Neutrophil (primary cell): ENCODE data around the gene ZFPM1.

Experiments
- H3K27ac ChIP-seq: fragments of 200-600 bp; sonication (generic); 2 replicates; pipeline ENCODE4 v1.5.1; 2016; ENCODE audit warnings: mild to moderate bottlenecking, moderate library complexity
- H3K27me3 ChIP-seq: fragments of 200-600 bp; sonication (generic); 2 replicates; pipeline ENCODE4 v1.6.0; 2016; ENCODE audit warnings: mild to moderate bottlenecking
- H3K36me3 ChIP-seq: fragments of 200-600 bp; sonication (generic); 2 replicates; pipeline ENCODE4 v1.5.1; 2017
- H3K4me1 ChIP-seq, 2 experiments: fragments of 200-600 bp in 1 of 2; sonication (generic) in 1 of 2; 1 replicate in 1 of 2; 2 replicates in 1 of 2; pipeline versions ENCODE4 v1.5.1 to v1.6.1; 2013 to 2016; ENCODE audit warnings: low read depth in 1 of 2, low read length in 1 of 2, mild to moderate bottlenecking in 1 of 2, moderate library complexity in 1 of 2; ENCODE audit not compliant: control insufficient read depth in 1 of 2, insufficient read depth in 1 of 2
- H3K4me3 ChIP-seq, 2 experiments: fragments of 200-600 bp in 1 of 2; sonication (generic) in 1 of 2; 1 replicate in 1 of 2; 2 replicates in 1 of 2; pipeline ENCODE4 v1.5.1; 2013 to 2016; ENCODE audit warnings: low read depth in 1 of 2, low read length in 1 of 2, mild to moderate bottlenecking in 1 of 2, moderate library complexity in 1 of 2
- H3K9me3 ChIP-seq: fragments of 200-600 bp; sonication (generic); 2 replicates; pipeline ENCODE4 v1.5.1; 2016
- CTCF ChIP-seq: fragments of 200-600 bp; sonication (generic); IDR thresholded peaks from 2 replicates; pipeline ENCODE4 v1.5.1; 2016; ENCODE audit warnings: antibody characterized with exemption

The ZFPM1 gene

GRCh38 chr16:88479793-88480760 is 27.0 kb downstream of the ZFPM1 start:
- H3K9me3 ChIP-seq, result no peaks in the 10 kb centered on the region
- TF ChIP-seq CTCF, result no peak
- H3K27me3 ChIP-seq, result peaks cover 48% of the 10 kb centered on the region
- H3K4me3 ChIP-seq, result no peak overlapping the region
- H3K36me3 ChIP-seq, result no peaks in the 10 kb centered on the region
- no peak overlapping the region for H3K27ac ChIP-seq
- no peaks in the 10 kb centered on the region for H3K4me1 ChIP-seq

- Histone ChIP-seq H3K4me1 (no peaks in the 10 kb centered on the region), H3K36me3 (no peaks in the 10 kb centered on the region), H3K9me3 (no peaks in the 10 kb centered on the region), H3K27me3 (peaks cover 48% of the 10 kb centered on the region), H3K27ac (no peak overlapping the region), H3K4me3 (no peak overlapping the region)
- TF ChIP-seq CTCF, result no peak
These were observed 27.7 kb downstream of the ZFPM1 start for GRCh38 chr16:88480829-88481228.

GRCh38 chr16:88481851-88482250 is 28.8 kb downstream of the ZFPM1 start:
- Histone ChIP-seq H3K27me3 (peaks cover 41% of the 10 kb centered on the region), H3K9me3 (no peaks in the 10 kb centered on the region), H3K4me3 (no peak overlapping the region), H3K27ac (no peak overlapping the region), H3K4me1 (no peaks in the 10 kb centered on the region), H3K36me3 (no peaks in the 10 kb centered on the region)
- no peak for TF ChIP-seq CTCF

- no peaks in the 10 kb centered on the region for H3K4me1 ChIP-seq
- H3K36me3 ChIP-seq, result no peaks in the 10 kb centered on the region
- H3K4me3 ChIP-seq, result no peak overlapping the region
- H3K27me3 ChIP-seq, result peaks cover 31% of the 10 kb centered on the region
- no peaks in the 10 kb centered on the region for H3K9me3 ChIP-seq
- TF ChIP-seq CTCF, result no peak
- H3K27ac ChIP-seq, result no peak overlapping the region
These were observed 29.7 kb downstream of the ZFPM1 start for GRCh38 chr16:88482630-88483391.

GRCh38 chr16:88483392-88483641 is 30.2 kb downstream of the ZFPM1 start:
- H3K4me3 ChIP-seq, result no peak overlapping the region
- H3K27me3 ChIP-seq, result peaks cover 26% of the 10 kb centered on the region
- no peak for TF ChIP-seq CTCF
- H3K9me3 ChIP-seq, result no peaks in the 10 kb centered on the region
- H3K27ac ChIP-seq, result no peak overlapping the region
- no peaks in the 10 kb centered on the region for H3K36me3 ChIP-seq
- H3K4me1 ChIP-seq, result no peaks in the 10 kb centered on the region
